ENCODE data around the gene KCNE2.

GRCh38 chr21:34335316-34335715 lies 28.5 kb upstream of the KCNE2 start:
- TF ChIP-seq CTCF (IDR thresholded peaks at IDR 0.05; ENCODE audit: borderline replicate concordance, extremely low read depth, low read length, poor library complexity, severe bottlenecking) (no peak), EZH2 (IDR thresholded peaks at IDR 0.05; ENCODE audit: borderline replicate concordance, low read depth, low read length, severe bottlenecking) (no peak)
